Non-pigmented ciliary epithelial cell (primary cell): ENCODE measurements around the gene MARVELD3.
"Not testable (repeated sequence)": the region's sequence is repeated elsewhere in the genome, so short reads cannot be mapped to it uniquely, and the experiment has no call there.

Experiments
- DNase-seq: peaks from one replicate; pipeline ENCODE4 v3.0.0-alpha.2; 2010; ENCODE audit warnings: low read depth

MARVELD3 gene, protein sequence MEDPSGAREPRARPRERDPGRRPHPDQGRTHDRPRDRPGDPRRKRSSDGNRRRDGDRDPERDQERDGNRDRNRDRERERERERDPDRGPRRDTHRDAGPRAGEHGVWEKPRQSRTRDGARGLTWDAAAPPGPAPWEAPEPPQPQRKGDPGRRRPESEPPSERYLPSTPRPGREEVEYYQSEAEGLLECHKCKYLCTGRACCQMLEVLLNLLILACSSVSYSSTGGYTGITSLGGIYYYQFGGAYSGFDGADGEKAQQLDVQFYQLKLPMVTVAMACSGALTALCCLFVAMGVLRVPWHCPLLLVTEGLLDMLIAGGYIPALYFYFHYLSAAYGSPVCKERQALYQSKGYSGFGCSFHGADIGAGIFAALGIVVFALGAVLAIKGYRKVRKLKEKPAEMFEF

DNA sequence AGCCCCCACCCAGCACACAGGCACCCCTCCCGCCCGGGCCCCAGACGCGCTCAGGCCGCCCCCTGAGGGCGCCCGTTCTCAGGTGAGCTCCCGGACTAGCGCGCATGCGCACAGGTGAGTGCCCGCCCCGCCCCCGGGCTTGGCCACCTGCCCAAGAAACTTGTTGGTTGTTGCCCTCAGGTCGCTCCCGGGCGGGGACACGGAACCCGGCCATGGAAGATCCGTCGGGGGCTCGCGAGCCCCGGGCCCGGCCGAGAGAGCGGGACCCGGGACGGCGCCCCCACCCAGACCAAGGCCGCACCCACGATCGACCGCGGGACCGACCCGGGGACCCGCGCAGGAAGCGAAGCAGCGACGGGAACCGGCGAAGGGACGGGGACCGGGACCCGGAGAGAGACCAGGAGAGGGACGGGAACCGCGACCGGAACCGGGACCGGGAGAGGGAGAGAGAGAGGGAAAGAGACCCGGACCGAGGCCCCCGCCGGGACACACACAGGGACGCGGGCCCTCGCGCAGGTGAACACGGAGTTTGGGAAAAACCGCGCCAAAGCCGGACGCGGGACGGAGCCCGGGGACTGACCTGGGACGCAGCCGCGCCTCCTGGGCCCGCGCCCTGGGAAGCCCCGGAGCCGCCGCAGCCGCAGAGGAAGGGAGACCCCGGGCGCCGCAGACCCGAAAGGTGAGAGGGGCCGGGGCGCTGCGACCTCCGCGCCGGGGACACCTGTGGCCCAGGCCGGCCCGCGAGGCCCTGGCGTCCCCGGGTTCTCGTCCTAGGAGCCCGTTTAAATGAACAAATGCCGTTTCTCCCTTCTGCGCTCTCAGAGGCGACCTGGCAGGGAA, at the start of gene MARVELD3:
Gene MARVELD3, plus strand, starts transcription at position 167 of the 840 bp plus-strand sequence. Its CDS starts 46 bp downstream, at position 213.
- DNase-seq, result no peak

DNA sequence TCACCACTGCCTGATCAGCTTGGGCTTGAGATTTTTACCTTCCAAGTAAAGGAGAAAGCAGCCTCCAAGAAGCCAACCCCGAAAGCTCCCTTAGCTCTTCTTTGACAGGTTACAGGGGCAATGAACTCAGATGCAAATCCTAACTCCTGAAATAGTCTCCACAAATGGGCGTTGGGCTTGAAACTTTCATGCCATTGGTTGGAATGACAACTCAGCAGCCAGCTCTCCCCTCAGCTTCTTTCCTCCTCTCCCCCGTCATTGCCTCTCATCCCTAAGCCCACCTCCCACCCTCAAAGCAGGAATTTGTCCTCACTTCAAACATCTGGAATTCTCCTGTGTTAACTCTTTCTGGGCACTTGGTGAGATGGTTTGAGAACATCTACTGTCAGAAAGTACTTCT, 49.0 kb upstream of the MARVELD3 start, which contains the start of gene TAT:
Gene TAT, minus strand, starts transcription at position 122 of the 400 bp plus-strand sequence. CDS start 677 bp downstream, outside the sequence.
- DNase-seq, result no peak

DNA sequence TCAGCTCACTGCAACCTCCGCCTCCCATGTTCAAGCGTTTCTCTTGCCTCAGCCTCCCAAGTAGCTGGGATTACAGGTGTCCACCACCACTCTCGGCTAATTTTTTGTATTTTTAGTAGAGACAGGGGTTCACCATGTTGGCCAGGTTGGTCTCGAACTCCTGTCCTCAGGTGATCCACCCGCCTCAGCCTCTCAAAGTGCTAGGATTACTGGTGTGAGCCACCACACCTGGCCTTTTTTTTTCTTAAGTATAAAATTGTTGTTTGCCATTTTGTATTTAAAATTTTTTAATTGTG, 43.5 kb upstream of the MARVELD3 start:
- not testable (repeated sequence) for DNase-seq

DNA sequence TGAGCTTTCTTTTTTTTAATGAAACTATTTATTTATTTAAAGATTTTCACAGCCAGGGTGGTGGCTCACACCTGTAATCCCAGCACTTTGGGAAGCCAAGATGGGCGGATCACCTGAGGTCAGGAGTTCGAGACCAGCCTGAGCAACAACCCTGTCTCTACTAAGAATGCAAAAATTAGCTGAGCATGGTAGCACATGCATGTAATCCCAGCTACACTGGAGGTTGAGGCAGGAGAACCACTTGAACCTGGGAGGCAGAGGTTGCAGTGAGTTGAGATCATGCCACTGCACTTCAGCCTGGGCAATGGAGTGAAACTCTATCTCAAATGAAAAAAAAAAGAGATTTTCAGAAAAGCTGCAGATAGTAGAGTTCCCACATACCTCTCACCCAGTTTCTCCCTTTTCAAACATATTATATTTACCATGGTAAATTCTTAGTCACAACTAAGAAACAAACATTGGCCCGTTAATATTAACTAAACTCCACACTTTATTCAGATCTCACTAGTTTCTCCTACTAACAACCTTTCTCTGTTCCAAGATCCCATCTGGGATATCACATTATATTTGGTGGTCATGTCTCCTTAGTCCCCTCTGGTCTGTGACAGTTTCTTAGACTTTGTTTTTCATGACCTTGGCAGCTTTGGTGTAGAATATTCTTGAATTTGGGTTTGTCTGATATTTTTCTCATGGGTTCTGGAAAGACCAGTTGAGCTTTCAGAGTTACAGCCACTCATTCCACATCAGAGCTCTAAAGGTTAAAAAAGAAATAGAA, 41.3 kb upstream of the MARVELD3 start:
- no peak for DNase-seq

DNA sequence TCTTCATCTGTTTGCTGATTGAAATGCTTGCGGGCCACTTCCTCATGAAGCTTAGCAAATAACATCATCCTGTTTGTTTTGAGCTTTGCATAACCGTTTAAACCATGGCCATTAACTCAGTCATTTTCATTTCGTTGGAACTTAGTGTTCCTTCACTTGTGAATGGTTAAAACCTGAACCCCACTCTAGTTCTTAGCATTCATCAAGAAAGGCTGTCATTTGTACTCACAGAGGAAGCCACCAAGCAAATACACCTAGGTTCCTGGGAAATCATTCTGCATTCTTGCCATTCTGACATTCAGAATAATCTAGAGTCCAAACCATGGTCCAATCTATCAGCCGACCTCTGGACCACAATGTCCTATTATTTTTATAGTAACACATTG, 40.7 kb upstream of the MARVELD3 start:
- DNase-seq, result no peak

DNA sequence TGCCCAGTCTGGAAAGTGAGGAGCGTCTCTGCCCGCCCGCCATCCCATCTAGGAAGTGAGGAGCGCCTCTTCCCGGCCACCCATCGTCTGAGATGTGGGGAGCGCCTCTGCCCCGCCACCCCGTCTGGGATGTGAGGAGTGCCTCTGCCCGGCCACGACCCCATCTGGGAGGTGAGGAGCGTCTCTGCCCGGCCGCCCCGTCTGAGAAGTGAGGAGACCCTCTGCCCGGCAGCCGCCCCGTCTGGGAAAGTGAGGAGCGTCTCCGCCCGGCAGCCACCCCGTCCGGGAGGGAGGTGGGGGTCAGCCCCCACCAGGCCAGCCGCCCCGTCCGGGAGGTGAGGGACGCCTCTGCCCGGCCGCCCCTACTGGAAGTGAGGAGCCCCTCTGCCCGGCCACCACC, 36.6 kb upstream of the MARVELD3 start:
- DNase-seq, result not testable (repeated sequence)

DNA sequence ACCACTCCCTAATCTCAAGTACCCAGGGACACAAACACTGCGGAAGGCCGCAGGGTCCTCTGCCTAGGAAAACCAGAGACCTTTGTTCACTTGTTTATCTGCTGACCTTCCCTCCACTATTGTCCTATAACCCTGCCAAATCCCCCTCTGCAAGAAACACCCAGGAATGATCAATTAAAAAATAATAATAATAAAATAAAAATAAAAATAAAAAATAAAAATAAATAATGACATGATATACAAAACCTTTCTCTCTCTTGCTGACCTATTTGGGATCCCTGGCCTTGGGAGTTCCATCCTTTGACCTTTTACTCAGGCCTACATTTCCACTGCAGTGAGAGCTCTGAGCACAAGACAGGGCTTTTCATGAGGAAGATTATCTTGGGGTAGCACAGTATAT, 35.9 kb upstream of the MARVELD3 start:
- DNase-seq, result not testable (repeated sequence)

DNA sequence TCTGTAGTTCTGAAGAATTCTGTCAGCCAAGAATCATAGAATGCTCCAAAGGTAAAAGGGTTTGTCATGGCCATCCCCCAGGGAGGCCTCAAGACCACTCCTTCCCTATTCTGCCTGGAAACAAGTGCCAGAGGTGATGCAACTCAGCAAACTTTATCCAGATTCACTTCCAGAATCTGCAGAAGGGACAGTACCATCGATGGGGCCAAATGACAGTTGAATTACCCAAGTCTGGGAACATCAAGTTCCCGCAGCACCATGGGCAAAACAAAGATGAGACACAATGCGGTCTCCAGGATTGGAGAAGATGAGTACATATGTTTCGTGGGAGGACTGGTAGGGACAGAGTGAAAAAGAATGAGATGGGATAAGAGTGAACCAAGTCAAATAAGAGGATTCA, 35.4 kb upstream of the MARVELD3 start:
- DNase-seq, result no peak

DNA sequence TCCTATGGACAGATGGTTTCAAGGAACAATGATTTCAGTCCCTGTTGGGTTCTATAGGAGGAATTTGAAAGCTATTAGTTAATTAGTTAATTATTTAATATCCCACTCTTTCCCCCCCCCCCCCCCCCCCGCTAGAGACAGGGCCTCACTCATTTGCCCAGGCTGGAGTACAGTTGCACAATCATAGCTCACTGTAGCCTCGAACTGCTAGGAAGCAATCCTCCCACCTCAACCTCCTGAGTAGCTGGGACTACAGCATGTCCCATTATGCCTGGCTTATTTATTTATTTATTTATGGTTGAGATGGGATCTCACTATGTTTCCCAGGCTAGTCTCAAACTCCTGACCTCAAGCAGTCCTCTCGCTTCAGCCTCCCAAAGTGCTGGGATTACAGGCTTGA, 34.1 kb upstream of the MARVELD3 start:
- no peak for DNase-seq

DNA sequence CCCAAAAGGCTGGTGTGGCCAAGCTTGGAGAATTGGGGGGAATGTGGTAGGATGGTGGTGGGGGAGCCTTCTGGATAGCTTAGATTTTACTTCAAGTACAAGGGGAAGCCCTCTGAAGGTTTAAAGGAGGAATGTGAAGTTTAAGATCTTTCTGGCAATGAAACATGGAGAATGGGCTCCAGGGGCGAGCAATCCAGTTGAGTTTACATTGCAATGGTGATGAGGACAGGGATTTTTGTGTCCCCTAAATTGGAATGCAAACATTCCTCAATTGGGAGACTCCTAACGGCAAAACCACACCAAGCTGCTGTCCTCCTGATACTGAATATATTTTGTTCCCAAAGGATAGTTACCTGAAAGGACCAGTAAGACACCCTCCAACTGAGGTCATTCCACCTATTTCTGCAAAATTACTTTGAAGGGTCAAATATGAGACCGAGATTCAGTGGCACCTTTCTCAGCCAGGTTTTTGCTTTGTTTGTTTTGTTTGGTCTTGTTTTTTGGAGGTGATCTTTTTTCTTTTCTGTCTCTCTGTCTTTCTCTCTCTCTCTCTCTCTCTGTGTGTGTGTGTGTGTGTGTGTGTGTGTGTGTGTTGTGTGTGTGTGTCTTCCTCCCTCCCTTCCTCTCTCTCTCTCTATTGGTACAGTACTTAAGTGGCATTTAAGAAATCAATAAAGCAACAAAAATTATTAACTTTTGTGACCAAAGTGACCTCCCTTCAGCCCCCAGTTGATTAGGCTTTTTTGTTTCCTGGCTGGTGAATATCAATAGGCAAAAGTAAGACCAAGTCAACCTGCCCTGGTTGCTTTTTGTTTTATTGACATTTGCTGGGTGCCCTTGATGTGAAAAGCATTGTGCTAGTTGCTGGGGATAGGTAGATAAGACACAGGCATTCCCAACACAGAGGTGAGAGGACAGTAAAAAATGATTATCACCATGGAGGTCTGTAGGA, 32.7 kb upstream of the MARVELD3 start:
- no peak for DNase-seq

DNA sequence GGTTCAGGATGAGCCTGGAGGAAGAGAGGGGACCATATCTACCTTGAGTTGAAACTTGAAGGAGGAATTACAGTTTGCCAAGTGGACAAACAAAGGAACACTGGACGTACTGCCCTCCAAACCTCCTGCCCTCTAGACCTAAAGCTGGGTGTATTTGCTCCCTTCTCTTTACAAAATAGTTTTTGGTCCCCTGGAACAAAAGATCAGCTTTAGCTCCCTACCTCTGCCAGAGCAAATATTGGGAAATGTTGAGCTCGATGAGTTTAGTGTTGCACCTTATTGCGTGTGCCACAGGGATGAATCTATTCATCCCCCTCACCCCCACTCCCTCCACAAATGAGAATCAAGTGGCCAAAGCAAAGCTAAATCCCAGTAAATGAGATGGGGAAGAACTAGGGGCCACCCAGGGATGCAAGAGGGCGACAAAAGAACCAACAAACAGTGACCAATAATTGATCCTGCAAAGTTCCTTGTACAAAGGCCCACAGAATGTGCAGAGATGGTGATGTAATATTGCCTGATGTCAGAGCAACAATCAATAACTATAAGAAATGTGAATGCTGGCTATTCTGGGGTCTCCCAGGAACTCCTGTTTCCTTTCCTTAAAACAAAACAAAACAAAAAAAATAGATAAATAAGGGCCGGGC, 31.9 kb upstream of the MARVELD3 start:
- DNase-seq, result no peak

DNA sequence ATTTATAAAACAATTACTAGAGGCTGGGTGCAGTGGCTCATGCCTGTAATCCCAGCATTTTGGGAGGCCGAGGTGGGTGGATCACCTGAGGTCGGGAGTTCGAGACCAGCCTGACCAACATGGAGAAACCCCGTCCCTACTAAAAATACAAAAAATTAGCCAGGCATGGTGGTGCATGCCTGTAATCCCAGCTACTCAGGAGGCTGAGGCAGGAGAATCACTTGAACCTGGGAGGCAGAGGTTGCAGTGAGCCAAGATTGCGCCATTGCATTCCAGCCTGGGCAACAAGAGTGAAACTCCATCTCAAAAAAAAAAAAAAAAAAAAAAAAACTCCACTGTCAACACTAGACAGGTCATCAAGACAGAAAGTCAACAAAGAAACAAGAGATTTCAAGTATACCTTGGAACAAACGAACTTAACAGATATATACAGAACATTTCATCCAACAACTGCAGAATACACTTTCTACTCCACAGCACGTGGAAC, 30.6 kb upstream of the MARVELD3 start:
- not testable (repeated sequence) for DNase-seq

DNA sequence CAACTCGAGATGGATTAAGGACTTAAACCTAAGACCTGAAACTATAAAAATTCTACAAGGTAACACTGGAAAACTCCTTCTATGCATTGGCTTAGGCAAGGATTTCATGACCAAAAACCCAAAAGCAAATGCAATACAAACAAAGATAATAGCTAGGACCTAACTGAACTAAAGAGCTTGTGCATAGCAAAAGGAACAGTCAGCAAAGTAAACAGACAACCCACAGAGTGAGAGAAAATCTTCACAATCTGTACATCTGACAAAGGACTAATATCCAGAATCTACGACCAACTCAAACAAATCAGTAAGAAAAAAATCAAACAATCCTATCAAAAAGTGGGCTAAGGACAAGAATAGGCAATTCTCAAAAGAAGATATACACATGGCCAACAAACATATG, 27.6 kb upstream of the MARVELD3 start:
- DNase-seq, result not testable (repeated sequence)

DNA sequence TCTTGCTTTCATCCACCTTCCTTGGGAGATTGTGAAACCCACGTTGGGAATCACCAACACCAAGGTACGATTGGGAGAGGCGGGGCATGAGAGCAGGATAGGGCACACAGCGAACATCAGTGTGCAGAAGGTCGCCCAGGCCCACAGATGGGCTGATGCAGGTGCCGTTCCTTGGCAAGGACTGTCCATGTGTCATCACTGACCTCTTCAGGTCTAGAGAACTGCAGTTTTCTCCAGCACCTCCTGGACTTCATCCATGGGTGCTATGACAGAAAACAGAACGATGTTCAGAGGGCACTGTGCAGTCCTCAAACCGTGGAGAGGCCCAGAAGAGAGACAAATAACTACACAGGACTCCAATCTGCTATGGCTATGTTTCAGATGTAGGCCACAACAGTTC, 25.2 kb upstream of the MARVELD3 start:
- no peak for DNase-seq

DNA sequence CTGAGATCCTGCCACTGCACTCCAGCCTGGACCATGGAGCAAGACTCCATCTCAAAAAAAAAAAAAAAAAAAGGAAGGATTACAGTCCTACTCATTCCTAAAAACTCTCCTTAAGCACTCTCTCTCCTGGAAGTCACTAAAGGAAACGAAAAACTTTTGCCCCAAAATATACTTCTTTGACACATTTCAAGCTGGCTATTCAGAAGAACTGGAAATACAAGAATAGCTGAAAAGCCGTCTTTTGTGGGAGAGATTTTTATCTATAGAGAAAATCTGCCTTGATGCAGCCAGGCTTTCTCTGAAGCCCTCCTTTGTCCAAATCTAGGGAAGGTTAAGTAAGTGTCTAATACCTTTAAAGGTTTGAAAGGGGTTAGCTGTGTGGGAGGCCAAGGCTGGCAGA, 16.9 kb upstream of the MARVELD3 start:
- no peak for DNase-seq

DNA sequence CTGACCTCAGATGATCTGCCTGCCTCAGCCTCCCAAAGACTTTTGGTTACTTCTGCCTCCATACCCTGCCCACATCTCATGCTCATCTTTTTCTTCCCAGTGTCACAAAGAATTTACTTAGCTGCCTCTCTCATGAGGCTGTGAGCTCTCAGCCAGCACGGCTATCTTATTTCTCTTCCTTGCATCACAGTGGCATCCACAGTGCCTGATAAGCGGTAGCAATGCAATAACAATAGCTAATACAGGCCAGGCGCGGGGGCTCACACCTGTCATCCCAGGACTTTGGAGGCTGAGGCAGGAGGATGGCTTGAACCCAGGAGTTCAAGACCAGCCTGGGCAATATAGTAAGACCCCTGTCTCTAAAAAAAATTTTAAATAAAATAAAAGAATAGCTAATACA, 15.5 kb upstream of the MARVELD3 start:
- DNase-seq, result no peak

DNA sequence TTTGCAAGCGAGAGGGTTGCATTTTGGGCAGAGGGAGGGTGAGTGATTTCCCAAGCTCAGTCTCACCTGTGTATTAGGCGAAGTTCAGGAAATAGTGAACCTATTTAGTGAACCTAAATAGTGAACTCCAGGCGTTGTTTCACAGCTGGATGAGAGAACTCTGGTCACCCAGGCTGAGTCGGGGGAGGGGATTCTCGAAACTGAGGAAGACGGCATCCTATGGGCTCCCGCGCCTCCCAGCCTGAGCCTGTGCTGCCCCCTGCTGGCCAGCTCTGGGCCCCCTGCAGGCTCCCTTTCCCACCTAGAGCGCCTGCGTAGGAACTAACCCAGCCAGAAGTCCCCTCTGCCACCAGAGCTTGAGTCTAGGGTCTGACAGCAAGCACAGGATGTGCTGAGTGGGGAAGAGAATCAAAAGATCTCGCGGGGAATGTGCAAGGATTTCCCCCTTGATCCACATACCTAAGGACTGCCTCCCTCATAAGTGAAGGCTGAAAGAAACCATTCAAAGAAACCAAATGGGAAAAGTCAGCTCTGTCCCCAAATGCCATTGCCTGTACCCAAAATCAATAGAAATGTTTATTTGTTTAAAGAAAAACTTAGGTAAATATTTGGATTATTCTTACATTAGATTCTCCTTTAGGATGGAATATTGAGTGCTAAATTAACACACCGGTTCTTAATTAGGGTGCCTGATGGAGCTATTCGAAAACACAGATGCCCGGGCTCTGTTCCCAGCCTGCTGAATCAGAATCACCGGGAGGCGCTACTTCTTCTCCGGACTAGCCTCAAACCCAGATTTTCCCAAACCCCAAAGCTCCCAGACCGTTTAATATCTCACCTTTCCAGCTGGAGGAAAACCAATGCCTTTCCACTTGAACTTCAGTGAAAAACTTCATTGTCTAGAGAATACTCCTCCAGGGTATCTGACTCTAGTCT, 14.8 kb upstream of the MARVELD3 start:
- no peak for DNase-seq

DNA sequence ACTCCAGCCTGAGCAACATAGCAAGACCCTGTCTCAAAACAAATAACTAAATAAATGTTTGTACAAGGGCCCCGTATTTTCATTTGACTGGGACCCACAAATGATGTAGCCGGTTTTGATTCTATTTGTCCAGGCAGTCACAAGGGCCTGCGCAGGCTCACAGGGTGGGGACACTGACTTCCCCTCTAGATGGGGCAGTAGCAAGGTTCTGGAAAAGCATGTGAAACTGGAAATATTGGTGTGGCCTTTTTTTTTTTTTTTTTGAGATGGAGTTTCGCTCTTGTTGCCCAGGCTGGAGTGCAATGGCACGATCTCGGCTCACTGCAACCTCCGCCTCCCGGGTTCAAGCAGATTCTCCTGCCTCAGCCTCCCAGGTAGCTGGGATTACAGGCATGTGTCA, 11.0 kb upstream of the MARVELD3 start:
- DNase-seq, result not testable (repeated sequence)

DNA sequence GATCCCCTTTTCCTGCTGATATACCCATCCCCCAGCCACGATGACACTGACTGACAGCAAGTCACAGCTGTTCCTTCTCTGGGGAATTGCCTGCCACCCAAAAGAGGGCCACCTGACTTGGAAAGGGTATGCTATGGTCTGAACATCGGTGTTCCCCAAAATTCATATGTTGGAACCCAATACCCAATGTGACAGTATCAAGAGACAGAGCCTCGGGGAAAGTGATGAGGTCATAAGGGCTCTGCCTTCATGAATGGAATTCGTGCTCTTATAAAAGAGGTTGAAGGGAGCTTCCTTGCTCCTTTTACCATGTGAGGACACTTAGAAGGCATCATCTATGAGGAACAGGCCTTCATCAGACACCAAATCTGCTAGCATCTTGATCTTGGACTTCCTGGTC, 7.6 kb upstream of the MARVELD3 start:
- DNase-seq, result no peak

DNA sequence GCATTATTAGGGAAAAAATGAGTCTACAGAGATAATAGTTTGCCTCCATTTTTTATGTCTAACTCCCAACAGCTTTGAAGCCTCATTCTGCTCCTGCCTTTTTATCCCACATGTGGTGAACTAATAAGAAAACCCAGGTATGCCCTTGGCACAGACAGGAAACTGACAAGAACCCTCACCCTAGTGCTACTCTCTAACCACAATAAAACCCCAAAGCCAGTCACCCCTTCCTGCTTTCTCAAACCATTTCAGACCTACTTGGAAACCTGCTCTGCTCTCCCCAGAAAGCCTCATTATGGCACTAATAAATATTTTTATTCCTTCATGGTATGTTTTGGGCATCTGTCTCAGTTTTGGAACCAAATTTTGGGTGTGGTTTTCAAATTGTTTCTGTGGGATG, 3.9 kb upstream of the MARVELD3 start:
- no peak for DNase-seq
